Lung (tissue), 12 donors: ENCODE measurements around the gene EPS15. TPM values are rescaled to one million over a fixed set of nuclear protein-coding genes. Genes with fewer than 3 reads are reported as not detected.
"Not testable (repeated sequence)": the region's sequence is repeated elsewhere in the genome, so short reads cannot be mapped to it uniquely, and the experiment has no call there.

ENCODE experiments used
- ATAC-seq: fragments of 200-7000 bp; cut with Tn5 transposase; one replicate; pipeline ENCODE4 v1.9.1; 2020; ENCODE audit warnings: moderate number of reproducible peaks; ENCODE audit not compliant: insufficient read depth, low FRiP score
- DNase-seq, 3 donors: peaks; one replicate each; pipeline ENCODE4 v3.0.0-alpha.2; 2013 to 2017
- H3K27ac ChIP-seq, 2 donors: one replicate each; pipeline ENCODE4 v1.5.1; 2013; ENCODE audit warnings: mild to moderate bottlenecking in 2 of 2, moderate library complexity in 2 of 2, control low read depth in 1 of 2, inconsistent platforms in 1 of 2, low read depth in 1 of 2, low read length in 1 of 2
- H3K27me3 ChIP-seq, 3 donors: one replicate each; pipeline ENCODE4 v1.5.1; 2013; ENCODE audit warnings: low read length in 2 of 3; ENCODE audit not compliant: control insufficient read depth in 3 of 3, insufficient read depth in 3 of 3
- H3K36me3 ChIP-seq, 4 donors: one replicate each; pipeline ENCODE4 v1.5.1; 2013; ENCODE audit warnings: low read length in 4 of 4, mild to moderate bottlenecking in 1 of 4, moderate library complexity in 1 of 4; ENCODE audit not compliant: control insufficient read depth in 4 of 4, insufficient read depth in 4 of 4
- H3K4me1 ChIP-seq, 5 donors: one replicate each; pipeline ENCODE4 v1.5.1; 2013; ENCODE audit warnings: low read length in 5 of 5, mild to moderate bottlenecking in 2 of 5, moderate library complexity in 1 of 5; ENCODE audit not compliant: control insufficient read depth in 5 of 5, insufficient read depth in 5 of 5
- H3K4me3 ChIP-seq: one replicate; pipeline ENCODE4 v1.5.1; 2013; ENCODE audit warnings: mild to moderate bottlenecking, control low read depth, moderate library complexity
- H3K9ac ChIP-seq, 2 donors: one replicate each; pipeline ENCODE4 v1.5.1; 2013; ENCODE audit warnings: low read length in 2 of 2, control low read depth in 1 of 2; ENCODE audit not compliant: insufficient read depth in 1 of 2
- H3K9me3 ChIP-seq, 4 donors: one replicate each; pipeline ENCODE4 v1.5.1; 2013; ENCODE audit warnings: low read length in 3 of 4, mild to moderate bottlenecking in 1 of 4, moderate library complexity in 1 of 4; ENCODE audit not compliant: control insufficient read depth in 4 of 4, insufficient read depth in 3 of 4
- WGBS, 2 donors: extraction: QIAGEN DNeasy Blood & Tissue Kit; methylation state at CpG; one replicate each; pipeline ENCODE4 v1.1.7; 2013; 5-methylcytosine and 5-hydroxymethylcytosine counted together
- polyA plus RNA-seq, 2 donors: library from polyadenylated mRNA; stranded (reverse); fragments of 200-250 nt; gene quantifications; one replicate each; pipeline ENCODE4 v1.2.1, GENCODE V29; 2013
- total RNA-seq, 2 donors: library from RNA; depleted of rRNA in 1 of 2; stranded (reverse); fragments of >200 nt in 1 of 2; gene quantifications; one replicate each; pipeline ENCODE4 v1.2.1, GENCODE V29; 2014 to 2021
- TF ChIP-seq, protein P1 (sequence below): IDR thresholded peaks from 2 replicates; pipeline ENCODE4 v1.5.1; 2012; ENCODE audit warnings: mild to moderate bottlenecking; ENCODE audit errors: control extremely low read depth, extremely low read depth
- donor health status: control.
- donor health status: control.
- donor health status: Bipolar disorder and iron deficiency.
- donor health status: healthy.
- donor health status: DM: yes; HTN: yes; CAD: no.

EPS15 gene
- total and polyA plus RNA-seq, 4 donors: 19.2 to 87.2 (median 45.5) TPM

- TF ChIP-seq, protein P1, sequence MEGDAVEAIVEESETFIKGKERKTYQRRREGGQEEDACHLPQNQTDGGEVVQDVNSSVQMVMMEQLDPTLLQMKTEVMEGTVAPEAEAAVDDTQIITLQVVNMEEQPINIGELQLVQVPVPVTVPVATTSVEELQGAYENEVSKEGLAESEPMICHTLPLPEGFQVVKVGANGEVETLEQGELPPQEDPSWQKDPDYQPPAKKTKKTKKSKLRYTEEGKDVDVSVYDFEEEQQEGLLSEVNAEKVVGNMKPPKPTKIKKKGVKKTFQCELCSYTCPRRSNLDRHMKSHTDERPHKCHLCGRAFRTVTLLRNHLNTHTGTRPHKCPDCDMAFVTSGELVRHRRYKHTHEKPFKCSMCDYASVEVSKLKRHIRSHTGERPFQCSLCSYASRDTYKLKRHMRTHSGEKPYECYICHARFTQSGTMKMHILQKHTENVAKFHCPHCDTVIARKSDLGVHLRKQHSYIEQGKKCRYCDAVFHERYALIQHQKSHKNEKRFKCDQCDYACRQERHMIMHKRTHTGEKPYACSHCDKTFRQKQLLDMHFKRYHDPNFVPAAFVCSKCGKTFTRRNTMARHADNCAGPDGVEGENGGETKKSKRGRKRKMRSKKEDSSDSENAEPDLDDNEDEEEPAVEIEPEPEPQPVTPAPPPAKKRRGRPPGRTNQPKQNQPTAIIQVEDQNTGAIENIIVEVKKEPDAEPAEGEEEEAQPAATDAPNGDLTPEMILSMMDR: no peak
- Histone ChIP-seq H3K9me3 (no peaks in the 10 kb centered on the region), H3K9ac (no peak overlapping the region), H3K27ac (no peak overlapping the region), H3K27me3 (no peaks in the 10 kb centered on the region), H3K4me1 (peaks cover 0 to 19% (median 2%) of the 10 kb centered on the region in 5 donors), H3K4me3 (no peak overlapping the region), H3K36me3 (peaks cover 0 to 3% (median 3%) of the 10 kb centered on the region in 4 donors)
- DNase-seq (no peak), ATAC-seq (no peak)
Observed at GRCh38 chr1:51416910-51417309, 102.2 kb downstream of the EPS15 start.

DNA sequence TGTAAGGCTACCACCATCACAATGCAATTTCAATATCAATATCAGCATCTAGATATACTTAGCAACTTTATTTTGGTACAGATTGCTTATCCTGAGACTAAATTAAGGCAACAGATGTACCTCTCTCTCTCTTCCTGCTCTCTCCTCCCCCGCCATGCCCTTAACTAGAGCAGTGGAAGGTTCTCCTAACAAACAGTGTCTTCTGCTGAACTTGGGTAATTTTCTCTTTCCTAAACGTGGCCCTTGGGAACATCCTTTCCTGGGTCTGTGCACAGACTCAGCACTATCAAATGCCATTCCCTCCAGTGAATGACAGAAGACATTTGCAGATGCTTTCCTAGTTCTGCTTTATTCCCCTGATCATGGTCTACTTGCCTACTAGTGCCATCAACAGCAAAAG, 103.1 kb downstream of the EPS15 start:
- TF ChIP-seq, protein P1: no peak
- Histone ChIP-seq H3K36me3 (peaks cover 0 to 3% (median 3%) of the 10 kb centered on the region in 4 donors), H3K9me3 (no peaks in the 10 kb centered on the region), H3K4me1 (peaks cover 0 to 19% (median 2%) of the 10 kb centered on the region in 5 donors), H3K27ac (no peak overlapping the region), H3K9ac (no peak overlapping the region), H3K27me3 (no peaks in the 10 kb centered on the region), H3K4me3 (no peak overlapping the region)
- no peak for ATAC-seq
- DNase-seq: no peak
- WGBS, 2 donors: 64 to 76% methylated on average over 2 of the region's 2 CpGs

GRCh38 chr1:51414811-51415210, 104.3 kb downstream of the EPS15 start:
- no peak overlapping the region for H3K9ac ChIP-seq
- H3K27me3 ChIP-seq: no peaks in the 10 kb centered on the region
- no peak overlapping the region for H3K27ac ChIP-seq
- ATAC-seq (no peak), DNase-seq (no peak)
- TF ChIP-seq, protein P1: no peak
- H3K36me3 ChIP-seq: peaks cover 0 to 3% (median 3%) of the 10 kb centered on the region in 4 donors
- H3K9me3 ChIP-seq: no peaks in the 10 kb centered on the region
- peaks cover 0 to 15% (median 0%) of the 10 kb centered on the region in 5 donors for H3K4me1 ChIP-seq
- H3K4me3 ChIP-seq: no peak overlapping the region

GRCh38 chr1:51411820-51412219, 107.2 kb downstream of the EPS15 start:
- H3K27me3 ChIP-seq, H3K27ac ChIP-seq, ATAC-seq, H3K4me1 ChIP-seq, DNase-seq, H3K4me3 ChIP-seq, H3K9me3 ChIP-seq, H3K9ac ChIP-seq: not testable (repeated sequence)
- WGBS, 2 donors: 91 to 93% methylated on average over 5 of the region's 5 CpGs
- H3K36me3 ChIP-seq: peaks cover 7 to 17% (median 13%) of the 10 kb centered on the region in 4 donors
